Uterine smooth muscle cell (primary cell): Measurements from ENCODE around the gene SOD2. TPM values are rescaled to one million over a fixed set of nuclear protein-coding genes. Genes with fewer than 3 reads are reported as not detected.

ENCODE experiments used
- total RNA-seq: library from RNA; depleted of rRNA; stranded (reverse); fragments of >200 nt; gene quantifications from 2 replicates; pipeline ENCODE4 v1.2.3, GENCODE V29; 2014

Gene SOD2
- total RNA-seq: 193 and 456 TPM in 2 replicates

DNA sequence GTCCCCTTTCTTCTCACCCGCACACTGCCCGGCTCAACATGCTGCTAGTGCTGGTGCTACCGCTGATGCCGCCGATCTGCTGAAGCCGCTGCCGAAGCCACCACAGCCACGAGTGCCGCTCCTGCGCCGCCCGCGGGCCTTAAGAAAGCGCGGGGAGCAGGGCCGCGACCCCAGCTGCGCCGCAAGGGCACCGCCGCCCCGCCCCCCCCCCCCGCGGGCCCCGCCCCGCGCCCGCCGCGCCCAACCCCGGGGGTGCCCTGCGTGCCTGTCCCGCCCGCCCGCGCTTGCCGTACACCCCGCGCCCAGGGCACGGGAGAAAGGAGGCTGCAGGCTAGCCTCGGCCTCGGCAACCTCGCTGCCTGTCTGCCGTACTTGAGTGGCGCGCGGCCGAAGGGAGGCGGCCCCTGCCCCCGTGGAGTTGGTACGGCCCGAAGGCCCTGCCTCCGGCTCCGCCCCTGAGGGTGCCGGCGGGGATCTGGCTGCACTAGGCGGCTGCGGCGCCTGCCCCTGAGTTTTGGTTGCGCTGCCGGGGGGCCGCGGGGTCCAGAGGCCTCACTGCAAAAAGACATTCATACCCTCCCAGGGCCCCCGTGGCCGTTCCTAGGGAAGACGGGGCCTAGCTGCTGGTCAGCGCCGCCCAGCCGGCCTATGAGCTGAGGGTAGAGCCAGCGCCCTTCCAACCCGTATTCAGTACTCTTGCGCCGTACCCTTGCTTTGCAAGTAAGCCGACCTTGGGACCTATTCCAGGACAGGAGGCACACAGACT lies at the start of gene SOD2:
Gene SOD2 (minus strand): TSS at position 114 of the 766 bp plus-strand sequence. CDS start 74 bp downstream, at position 40.

GRCh38 chr6:159726918-159727716 lies 34.1 kb upstream of the SOD2 start, which contains the start of gene WTAP:
TSS of gene WTAP (plus strand) at chr6:159727506. CDS start at chr6:159736266, 8,760 bp downstream.

Other genes starting within 250 kb of the SOD2 start
- gene WTAP, start 34.3 kb upstream of the SOD2 start, total RNA-seq: 102 and 115 TPM in 2 replicates
- gene ACAT2, start 68.8 kb upstream of the SOD2 start, total RNA-seq: 144 and 145 TPM in 2 replicates
- gene TCP1, start 96.4 kb upstream of the SOD2 start, total RNA-seq: 254 and 451 TPM in 2 replicates
- 62.9 and 96.7 TPM in 2 replicates for gene MRPL18, start 97.2 kb upstream of the SOD2 start, total RNA-seq
- not detected in 2 replicates for gene PNLDC1, start 107.0 kb upstream of the SOD2 start, total RNA-seq
- not detected in 2 replicates for gene MAS1, start 197.7 kb upstream of the SOD2 start, total RNA-seq